Activated T-helper 2 cell treated with anti-CD3 and anti-CD28 coated beads, Interferon-gamma antibody, Interleukin-2, Interleukin-4, amounts not matched to agents 10 μg/mL and 5 μg/mL and 100 μg/mL, durations not matched to agents 14 hours and 24 hours and 36 hours (primary cell): ENCODE data around the gene HAPSTR1. TPM values are rescaled to one million over a fixed set of nuclear protein-coding genes. Genes with fewer than 3 reads are reported as not detected.

ENCODE experiments used
- DNase-seq: peaks from one replicate; pipeline ENCODE4 v3.0.0; 2021; ENCODE audit warnings: low spot score
- H3K27ac Mint-ChIP-seq: one replicate; pipeline ENCODE4 v1.8.0; 2021; ENCODE audit warnings: mixed read lengths
- H3K27me3 Mint-ChIP-seq: one replicate; pipeline ENCODE4 v1.8.0; 2021; ENCODE audit warnings: low read depth, mixed read lengths
- H3K36me3 Mint-ChIP-seq: one replicate; pipeline ENCODE4 v1.8.0; 2021; ENCODE audit warnings: low read depth, mixed read lengths
- H3K4me1 Mint-ChIP-seq: one replicate; pipeline ENCODE4 v1.8.0; 2021; ENCODE audit warnings: low read depth, mixed read lengths
- H3K4me3 Mint-ChIP-seq: one replicate; pipeline ENCODE4 v1.8.0; 2021; ENCODE audit warnings: low read depth, mild to moderate bottlenecking, moderate library complexity, mixed read lengths
- H3K9me3 Mint-ChIP-seq: one replicate; pipeline ENCODE4 v1.8.0; 2021; ENCODE audit warnings: mixed read lengths
- intact Hi-C: fragments of 100-400 bp; cut with micrococcal nuclease; formaldehyde crosslinking; loops from one replicate; pipeline ENCODE4 v1.15.1; 2023
- total RNA-seq: library from RNA; stranded (reverse); gene quantifications from 2 replicates; pipeline ENCODE4 v1.2.3, GENCODE V29; 2022

Gene HAPSTR1
- total RNA-seq, 1 donor from 2014 or later, result 54.5 TPM

DNA sequence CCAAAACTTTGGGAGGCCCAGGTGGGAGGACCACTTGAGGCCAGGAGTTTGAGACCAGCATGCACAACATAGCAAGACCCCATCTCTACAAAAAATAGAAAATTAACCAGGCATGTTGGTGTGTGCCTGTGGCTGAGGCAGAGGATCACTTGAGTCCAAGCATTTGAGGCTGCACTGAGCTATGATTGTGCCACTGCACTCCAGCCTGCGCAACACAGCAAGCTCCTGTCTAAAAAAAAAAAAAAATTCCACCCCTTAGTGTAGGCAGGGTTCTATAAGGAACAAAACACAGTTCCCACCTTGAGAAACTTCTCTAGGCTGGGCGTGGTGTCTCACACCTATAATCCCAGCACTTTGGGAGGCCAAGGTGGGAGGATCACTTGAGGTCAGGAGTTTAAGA lies 36.3 kb upstream of the HAPSTR1 start:
- H3K4me3 Mint-ChIP-seq, result no peak overlapping the region
- no peak overlapping the region for H3K27ac Mint-ChIP-seq
- no peaks in the 10 kb centered on the region for H3K27me3 Mint-ChIP-seq
- H3K9me3 Mint-ChIP-seq, result no peaks in the 10 kb centered on the region
- DNase-seq, result no peak
- H3K4me1 Mint-ChIP-seq, result peaks cover 2% of the 10 kb centered on the region
- intact Hi-C loops, result no loop called here
- H3K36me3 Mint-ChIP-seq, result no peaks in the 10 kb centered on the region

DNA sequence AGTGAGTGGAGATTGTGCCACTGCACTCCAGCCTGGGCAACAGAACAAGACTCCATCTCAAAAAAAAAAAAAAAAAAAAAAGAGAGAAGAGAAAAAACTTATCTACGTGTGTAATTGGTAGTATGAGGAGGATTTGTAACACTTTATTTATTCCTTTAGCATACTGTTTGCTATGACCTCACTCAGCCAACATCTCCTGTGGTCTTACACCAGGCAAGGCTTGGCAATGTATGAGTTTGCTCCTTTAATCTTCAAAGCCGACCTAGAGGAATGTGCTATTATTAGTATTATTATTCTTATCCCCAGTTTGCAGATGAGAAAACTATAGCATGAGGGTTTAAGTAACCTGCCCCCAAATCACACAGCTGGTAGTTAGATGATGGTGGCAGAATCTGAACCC lies 35.8 kb upstream of the HAPSTR1 start:
- DNase-seq, result no peak
- Mint-ChIP-seq H3K27me3 (no peaks in the 10 kb centered on the region), H3K4me3 (no peak overlapping the region), H3K4me1 (peaks cover 2% of the 10 kb centered on the region), H3K27ac (no peak overlapping the region), H3K36me3 (no peaks in the 10 kb centered on the region), H3K9me3 (no peaks in the 10 kb centered on the region)
- intact Hi-C loops, result no loop called here

DNA sequence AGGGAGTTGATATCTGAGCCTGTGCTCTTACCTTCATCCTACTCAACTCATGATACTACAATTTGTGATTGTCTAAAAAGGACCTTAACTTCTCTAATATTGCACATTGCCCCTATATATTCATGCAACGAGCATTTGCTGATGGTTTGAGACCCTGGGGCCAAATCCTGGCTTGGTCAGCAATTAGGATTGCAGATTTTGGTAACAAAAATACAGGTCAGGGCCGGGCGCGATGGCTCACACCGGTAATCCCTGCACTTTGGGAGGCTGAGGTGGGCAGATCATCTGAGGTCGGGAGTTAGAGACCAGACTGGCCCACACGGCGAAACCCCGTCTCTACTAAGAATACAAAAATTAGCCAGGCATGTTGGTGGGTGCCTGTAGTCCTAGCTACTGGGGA lies 35.4 kb upstream of the HAPSTR1 start:
- Mint-ChIP-seq H3K9me3 (no peaks in the 10 kb centered on the region), H3K27me3 (no peaks in the 10 kb centered on the region), H3K4me3 (no peak overlapping the region), H3K36me3 (no peaks in the 10 kb centered on the region), H3K4me1 (peaks cover 4% of the 10 kb centered on the region), H3K27ac (no peak overlapping the region)
- no peak for DNase-seq
- intact Hi-C loops, result no loop called here

DNA sequence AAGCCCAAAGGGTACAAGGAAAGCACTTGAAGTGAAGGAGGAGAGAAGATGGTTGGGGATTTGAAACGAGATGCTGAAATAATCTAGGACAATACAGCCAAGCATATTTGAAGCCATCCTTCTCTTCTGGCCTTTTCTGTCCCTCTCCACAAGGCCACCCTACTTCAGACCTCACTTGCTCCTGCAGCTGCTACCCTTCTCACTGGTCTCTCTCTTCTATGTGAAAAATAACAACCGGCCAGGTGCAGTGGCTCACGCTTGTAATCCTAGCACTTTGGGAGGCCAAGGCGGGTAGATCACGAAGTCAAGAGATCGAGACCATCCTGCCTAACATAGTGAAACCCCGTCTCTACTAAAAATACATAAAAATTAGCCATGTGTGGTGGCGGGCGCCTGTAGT lies 33.2 kb upstream of the HAPSTR1 start:
- Mint-ChIP-seq H3K4me3 (no peak overlapping the region), H3K27me3 (no peaks in the 10 kb centered on the region), H3K9me3 (no peaks in the 10 kb centered on the region), H3K27ac (no peak overlapping the region), H3K4me1 (peaks cover 10% of the 10 kb centered on the region), H3K36me3 (no peaks in the 10 kb centered on the region)
- DNase-seq, result no peak
- intact Hi-C loops, result no loop called here

DNA sequence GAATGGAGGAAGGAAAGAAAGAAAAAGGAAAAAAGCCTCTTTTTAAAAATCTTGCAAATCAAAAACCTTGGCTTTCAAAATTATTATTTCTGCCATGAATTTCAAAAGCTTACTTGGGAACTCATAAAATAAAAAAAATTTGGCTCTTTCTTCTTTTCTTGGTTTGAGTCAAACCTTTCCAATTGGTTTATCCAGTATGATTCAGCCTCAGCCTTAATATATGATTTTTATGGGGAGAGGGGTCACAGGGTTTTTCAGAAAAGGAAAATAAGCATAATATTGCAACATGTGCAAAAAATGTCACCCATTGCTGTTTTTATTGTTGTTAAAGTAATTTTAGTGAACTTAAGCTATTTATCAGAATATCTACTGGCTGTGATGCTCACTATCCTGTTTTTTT lies 31.2 kb upstream of the HAPSTR1 start:
- Mint-ChIP-seq H3K27ac (no peak overlapping the region), H3K9me3 (no peaks in the 10 kb centered on the region), H3K27me3 (no peaks in the 10 kb centered on the region), H3K4me3 (no peak overlapping the region), H3K36me3 (no peaks in the 10 kb centered on the region), H3K4me1 (peaks cover 10% of the 10 kb centered on the region)
- DNase-seq, result no peak
- intact Hi-C loops, result no loop called here

DNA sequence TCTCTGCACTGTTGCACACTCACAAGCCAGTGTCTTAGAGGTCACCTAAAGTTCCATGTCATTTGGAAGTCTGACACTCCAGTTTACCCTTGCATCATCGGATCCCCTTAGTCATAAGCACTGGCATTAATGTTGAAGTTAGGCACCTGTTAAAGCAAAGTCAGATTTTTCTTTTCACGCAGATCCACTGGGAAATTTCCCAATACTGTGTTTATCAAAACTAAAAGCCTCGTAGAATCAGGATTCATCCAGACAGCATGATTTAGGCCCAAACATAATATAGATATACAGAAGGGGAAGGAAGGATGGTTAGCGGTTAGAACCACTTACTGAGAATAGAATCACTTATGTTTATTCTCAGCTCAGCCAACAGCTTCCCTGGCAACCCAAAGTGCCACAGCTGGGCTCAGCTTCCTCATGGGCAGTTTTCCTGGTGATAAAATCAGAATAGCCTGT lies 30.1 kb upstream of the HAPSTR1 start:
- no peak for DNase-seq
- Mint-ChIP-seq H3K4me3 (no peak overlapping the region), H3K9me3 (no peaks in the 10 kb centered on the region), H3K27ac (peak overlapping the region; percentile 47), H3K4me1 (peaks cover 10% of the 10 kb centered on the region), H3K27me3 (no peaks in the 10 kb centered on the region), H3K36me3 (no peaks in the 10 kb centered on the region)
- intact Hi-C loops, result no loop called here

DNA sequence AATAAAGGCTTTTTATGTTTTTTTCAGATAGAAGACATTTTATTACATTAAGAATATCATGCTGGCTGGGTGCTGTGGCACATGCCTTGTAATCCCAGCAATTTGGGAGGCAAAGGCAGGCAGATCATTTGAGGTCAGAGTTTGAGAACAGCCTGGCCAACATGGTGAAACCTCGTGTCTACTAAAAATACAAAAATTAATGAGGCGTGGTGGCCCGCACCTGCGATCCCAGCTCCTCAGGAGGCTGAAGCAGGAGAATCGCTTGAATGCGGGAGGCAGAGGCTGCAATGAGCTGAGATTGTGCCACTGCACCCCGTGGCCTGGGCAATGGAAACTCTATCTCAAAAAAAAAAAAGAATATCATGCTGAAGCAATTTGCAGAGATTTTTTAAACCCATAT lies 29.1 kb upstream of the HAPSTR1 start:
- Mint-ChIP-seq H3K9me3 (no peaks in the 10 kb centered on the region), H3K27me3 (no peaks in the 10 kb centered on the region), H3K4me3 (no peak overlapping the region), H3K36me3 (no peaks in the 10 kb centered on the region), H3K4me1 (peaks cover 10% of the 10 kb centered on the region), H3K27ac (no peak overlapping the region)
- no peak for DNase-seq
- intact Hi-C loops, result no loop called here

DNA sequence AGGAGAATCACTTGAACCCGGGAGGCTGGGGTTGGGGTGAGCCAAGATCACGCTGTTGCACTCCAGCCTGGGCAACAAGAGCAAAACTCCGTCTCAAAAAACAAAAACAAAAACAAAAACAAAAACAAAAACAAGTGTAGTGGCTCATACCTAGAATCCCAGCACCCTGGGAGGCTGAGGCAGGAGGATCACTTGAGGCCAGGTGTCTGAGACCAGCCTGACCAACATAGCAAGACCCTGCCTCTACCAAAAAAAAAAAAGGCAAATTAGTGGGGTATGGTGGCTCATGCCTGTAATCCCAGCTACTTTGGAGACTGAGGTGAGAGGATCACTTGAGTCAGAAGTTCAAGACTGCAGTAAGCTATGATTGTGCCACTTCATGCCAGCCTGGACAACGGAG lies 26.4 kb upstream of the HAPSTR1 start:
- no peak for DNase-seq
- no peak overlapping the region for H3K27ac Mint-ChIP-seq
- H3K9me3 Mint-ChIP-seq, result peaks cover 10% of the 10 kb centered on the region
- H3K27me3 Mint-ChIP-seq, result no peaks in the 10 kb centered on the region
- no peak overlapping the region for H3K4me3 Mint-ChIP-seq
- peaks cover 18% of the 10 kb centered on the region for H3K4me1 Mint-ChIP-seq
- H3K36me3 Mint-ChIP-seq, result peaks cover 8% of the 10 kb centered on the region
- intact Hi-C loops, result no loop called here

DNA sequence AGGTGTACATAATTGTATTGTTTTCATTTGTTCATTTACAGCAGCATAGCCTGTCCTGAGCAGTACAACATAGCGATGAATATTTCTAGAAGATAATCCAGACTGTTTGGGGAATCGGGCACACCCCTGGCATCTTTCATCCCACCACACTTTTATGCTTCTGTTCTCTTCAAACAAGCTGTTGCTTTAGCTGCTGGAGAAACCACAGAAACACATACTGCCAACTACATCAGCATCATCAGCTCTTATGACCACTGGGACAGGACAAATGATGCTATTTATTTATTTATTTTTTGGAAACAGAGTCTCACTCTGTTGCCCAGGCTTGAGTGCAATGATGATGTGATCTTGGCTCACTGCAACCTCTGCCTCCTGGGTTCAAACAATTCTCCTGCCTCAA lies 22.6 kb upstream of the HAPSTR1 start:
- H3K27me3 Mint-ChIP-seq, result no peaks in the 10 kb centered on the region
- intact Hi-C loops, result loop anchor here (1.0 kb wide), 1 partner anchor 8 kb away; no protein-coding TSS in a partner anchor
- H3K36me3 Mint-ChIP-seq, result peaks cover 8% of the 10 kb centered on the region
- H3K27ac Mint-ChIP-seq, result no peak overlapping the region
- no peak for DNase-seq
- H3K9me3 Mint-ChIP-seq, result peaks cover 10% of the 10 kb centered on the region
- no peak overlapping the region for H3K4me3 Mint-ChIP-seq
- peaks cover 21% of the 10 kb centered on the region for H3K4me1 Mint-ChIP-seq

DNA sequence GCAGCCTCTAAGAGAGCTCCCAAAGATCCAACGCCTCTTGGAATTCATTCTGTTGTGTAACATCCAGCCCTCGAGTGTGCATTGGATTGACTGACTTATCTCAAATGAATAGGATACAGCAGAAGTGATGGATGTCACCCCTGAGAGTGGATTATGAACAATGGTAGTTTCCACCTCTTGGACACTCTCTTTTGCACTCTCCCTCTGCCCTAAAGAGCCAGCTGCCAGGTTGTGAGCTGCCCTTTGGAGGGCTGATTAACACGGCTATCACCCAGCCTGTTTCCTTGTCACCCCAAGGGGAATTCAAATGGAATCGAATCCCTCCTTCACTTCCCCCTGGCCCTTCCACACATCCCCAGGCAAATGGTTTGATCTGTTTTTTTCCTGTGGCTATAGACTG lies 21.2 kb upstream of the HAPSTR1 start:
- no peak overlapping the region for H3K27ac Mint-ChIP-seq
- H3K4me1 Mint-ChIP-seq, result peaks cover 21% of the 10 kb centered on the region
- no peaks in the 10 kb centered on the region for H3K27me3 Mint-ChIP-seq
- H3K9me3 Mint-ChIP-seq, result peaks cover 10% of the 10 kb centered on the region
- intact Hi-C loops, result no loop called here
- no peak for DNase-seq
- H3K4me3 Mint-ChIP-seq, result no peak overlapping the region
- peaks cover 8% of the 10 kb centered on the region for H3K36me3 Mint-ChIP-seq

DNA sequence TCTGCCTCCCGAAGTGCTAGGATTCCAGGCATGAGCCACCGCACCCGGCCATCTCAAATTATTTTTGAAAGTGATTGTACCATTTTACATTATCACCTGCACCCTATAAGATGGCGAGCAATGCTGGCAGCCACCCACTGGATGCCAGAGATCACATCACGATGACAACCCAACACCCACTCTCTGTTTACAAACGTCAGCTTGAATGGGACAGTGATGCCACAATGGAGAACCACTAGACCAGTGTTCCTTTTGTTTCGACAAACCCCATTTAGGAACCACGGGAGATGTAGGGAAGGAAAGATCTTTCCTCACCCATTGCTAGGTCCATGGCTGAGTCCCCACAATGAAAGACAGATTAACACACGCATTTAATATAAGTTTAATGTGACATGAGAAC lies 20.1 kb upstream of the HAPSTR1 start:
- no peak for DNase-seq
- Mint-ChIP-seq H3K4me3 (no peak overlapping the region), H3K27me3 (no peaks in the 10 kb centered on the region), H3K27ac (no peak overlapping the region), H3K4me1 (peaks cover 27% of the 10 kb centered on the region), H3K36me3 (peaks cover 8% of the 10 kb centered on the region), H3K9me3 (peaks cover 10% of the 10 kb centered on the region)
- intact Hi-C loops, result no loop called here

DNA sequence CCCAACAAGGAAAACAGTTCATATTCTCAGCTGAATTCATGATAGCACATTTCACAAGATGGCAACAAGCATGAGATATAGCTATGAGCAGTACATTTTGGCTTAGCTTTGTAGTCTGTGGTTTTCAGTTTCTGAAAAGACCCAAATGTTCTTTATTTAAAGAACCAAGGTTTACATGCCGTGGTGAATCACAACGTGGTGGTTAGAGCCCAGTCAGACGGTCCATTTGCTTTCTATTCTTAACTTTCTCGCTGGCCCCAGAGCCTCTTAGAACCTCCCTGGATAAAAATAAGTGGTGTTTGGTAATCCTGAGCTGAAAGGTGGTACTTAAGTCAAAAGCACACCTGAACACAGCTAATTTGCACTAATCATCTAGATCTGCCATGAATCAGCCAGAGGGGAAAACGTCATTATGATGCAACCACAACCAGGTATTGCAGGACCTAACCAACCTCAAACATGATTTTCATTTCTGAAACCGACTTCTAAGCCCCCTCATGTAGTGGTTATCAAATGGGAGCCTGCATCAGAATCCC lies 18.6 kb upstream of the HAPSTR1 start:
- peaks cover 16% of the 10 kb centered on the region for H3K36me3 Mint-ChIP-seq
- H3K9me3 Mint-ChIP-seq, result peaks cover 17% of the 10 kb centered on the region
- no peaks in the 10 kb centered on the region for H3K27me3 Mint-ChIP-seq
- intact Hi-C loops, result no loop called here
- H3K27ac Mint-ChIP-seq, result peak overlapping the region; percentile 84
- H3K4me1 Mint-ChIP-seq, result peaks cover 39% of the 10 kb centered on the region
- no peak overlapping the region for H3K4me3 Mint-ChIP-seq
- DNase-seq, result no peak

DNA sequence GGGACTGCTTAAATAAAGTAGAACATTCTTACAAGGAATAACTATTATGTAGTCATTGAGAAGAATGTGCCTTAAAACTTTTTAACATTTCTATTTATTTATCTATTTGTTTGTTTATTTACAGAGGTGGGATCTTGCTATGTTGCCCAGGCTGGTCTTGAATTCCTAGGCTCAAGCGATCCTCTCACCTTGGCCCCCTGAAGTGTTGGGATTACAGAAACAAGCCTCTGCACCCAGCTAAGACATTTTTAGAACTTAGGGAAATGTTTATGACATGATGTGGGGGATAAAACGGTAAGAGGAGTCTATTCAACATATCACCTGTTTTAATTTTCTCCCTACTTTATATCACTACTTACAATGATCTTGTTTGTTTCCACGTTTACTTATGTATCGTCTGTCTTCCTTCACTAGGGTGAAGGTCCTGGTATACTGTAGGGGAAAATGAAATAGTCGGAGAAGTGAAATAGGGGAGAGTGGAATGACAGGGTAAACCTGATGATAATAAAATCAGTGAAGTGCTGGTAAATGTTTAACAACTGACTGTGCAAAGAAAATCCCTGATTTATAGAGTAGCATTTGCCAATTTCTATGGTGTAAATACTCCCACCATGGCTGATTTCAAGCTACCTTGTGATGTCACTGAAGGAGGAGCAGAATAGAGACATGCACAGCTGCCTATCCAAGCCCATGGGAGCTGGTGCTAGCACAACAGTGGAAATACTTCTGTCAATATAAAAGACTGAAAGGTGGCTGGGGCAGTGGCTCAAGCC lies 16.0 kb upstream of the HAPSTR1 start:
- no peak overlapping the region for H3K4me3 Mint-ChIP-seq
- no peaks in the 10 kb centered on the region for H3K27me3 Mint-ChIP-seq
- no peak overlapping the region for H3K27ac Mint-ChIP-seq
- peaks cover 40% of the 10 kb centered on the region for H3K4me1 Mint-ChIP-seq
- DNase-seq, result no peak
- H3K9me3 Mint-ChIP-seq, result peaks cover 22% of the 10 kb centered on the region
- intact Hi-C loops, result no loop called here
- H3K36me3 Mint-ChIP-seq, result peaks cover 22% of the 10 kb centered on the region
